Parathyroid adenoma (tissue), 2 donors: ENCODE data around the gene MACROH2A2.
"Not testable (repeated sequence)": the region's sequence is repeated elsewhere in the genome, so short reads cannot be mapped to it uniquely, and the experiment has no call there.

Source experiments
- H2AFZ ChIP-seq: fragments of 300-600 bp; sonication (generic); one replicate; pipeline ENCODE4 v1.7.0; 2017; ENCODE audit warnings: antibody characterized with exemption, mild to moderate bottlenecking
- H3K27ac ChIP-seq: fragments of 300-600 bp; sonication (generic); one replicate; pipeline ENCODE4 v1.7.0; 2017
- H3K27me3 ChIP-seq: fragments of 300-600 bp; sonication (generic); one replicate; pipeline ENCODE4 v1.7.0; 2017; ENCODE audit warnings: low read length; ENCODE audit not compliant: control insufficient read depth, insufficient read depth
- H3K36me3 ChIP-seq: fragments of 300-600 bp; sonication (generic); one replicate; pipeline ENCODE4 v1.7.0; 2017; ENCODE audit warnings: low read length; ENCODE audit not compliant: control insufficient read depth, insufficient read depth
- H3K4me1 ChIP-seq: fragments of 300-600 bp; sonication (generic); one replicate; pipeline ENCODE4 v1.7.0; 2017; ENCODE audit warnings: control low read depth
- H3K4me2 ChIP-seq: fragments of 300-600 bp; sonication (generic); one replicate; pipeline ENCODE4 v1.7.0; 2017; ENCODE audit warnings: low read length
- H3K4me3 ChIP-seq: fragments of 300-600 bp; sonication (generic); one replicate; pipeline ENCODE4 v1.7.0; 2017; ENCODE audit warnings: low read depth, low read length
- H3K79me2 ChIP-seq: fragments of 300-600 bp; sonication (generic); one replicate; pipeline ENCODE4 v1.7.0; 2017; ENCODE audit warnings: control low read depth
- H3K9ac ChIP-seq: fragments of 300-600 bp; sonication (generic); one replicate; pipeline ENCODE4 v1.7.0; 2017; ENCODE audit warnings: mild to moderate bottlenecking
- H3K9me3 ChIP-seq: fragments of 300-600 bp; sonication (generic); one replicate; pipeline ENCODE4 v1.7.0; 2017; ENCODE audit warnings: low read length; ENCODE audit not compliant: control insufficient read depth
- TF ChIP-seq, protein P1 (sequence below): fragments of 300-600 bp; sonication (generic); IDR thresholded peaks from one replicate; pipeline ENCODE4 v1.7.0; 2017; ENCODE audit warnings: antibody characterized with exemption, mild to moderate bottlenecking
- donor health status: primary hyperparathyroidism.

Gene MACROH2A2

DNA sequence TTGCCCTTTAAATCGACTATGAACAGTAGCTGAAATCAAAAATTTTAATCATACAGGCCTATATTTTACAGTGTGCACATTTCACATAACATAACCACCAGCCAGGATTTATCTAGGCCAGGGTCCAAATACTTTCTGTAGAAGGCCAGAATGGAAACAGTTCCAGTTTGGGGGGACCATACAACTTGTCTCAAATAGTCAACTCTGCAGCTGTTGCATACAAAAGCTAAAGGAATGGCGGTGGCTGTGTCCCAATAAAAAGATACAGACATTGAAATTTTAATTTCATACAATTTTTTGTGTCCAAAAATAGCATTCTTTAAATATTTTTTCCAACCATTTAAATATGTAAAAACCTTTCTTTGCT is 94.6 kb downstream of the MACROH2A2 start:
- peak overlapping the region; percentile 84 for H3K27ac ChIP-seq
- no peaks in the 10 kb centered on the region for H3K36me3 ChIP-seq
- TF ChIP-seq, protein P1, sequence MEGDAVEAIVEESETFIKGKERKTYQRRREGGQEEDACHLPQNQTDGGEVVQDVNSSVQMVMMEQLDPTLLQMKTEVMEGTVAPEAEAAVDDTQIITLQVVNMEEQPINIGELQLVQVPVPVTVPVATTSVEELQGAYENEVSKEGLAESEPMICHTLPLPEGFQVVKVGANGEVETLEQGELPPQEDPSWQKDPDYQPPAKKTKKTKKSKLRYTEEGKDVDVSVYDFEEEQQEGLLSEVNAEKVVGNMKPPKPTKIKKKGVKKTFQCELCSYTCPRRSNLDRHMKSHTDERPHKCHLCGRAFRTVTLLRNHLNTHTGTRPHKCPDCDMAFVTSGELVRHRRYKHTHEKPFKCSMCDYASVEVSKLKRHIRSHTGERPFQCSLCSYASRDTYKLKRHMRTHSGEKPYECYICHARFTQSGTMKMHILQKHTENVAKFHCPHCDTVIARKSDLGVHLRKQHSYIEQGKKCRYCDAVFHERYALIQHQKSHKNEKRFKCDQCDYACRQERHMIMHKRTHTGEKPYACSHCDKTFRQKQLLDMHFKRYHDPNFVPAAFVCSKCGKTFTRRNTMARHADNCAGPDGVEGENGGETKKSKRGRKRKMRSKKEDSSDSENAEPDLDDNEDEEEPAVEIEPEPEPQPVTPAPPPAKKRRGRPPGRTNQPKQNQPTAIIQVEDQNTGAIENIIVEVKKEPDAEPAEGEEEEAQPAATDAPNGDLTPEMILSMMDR: peak; percentile 1
- peak overlapping the region; percentile 70 for H3K4me3 ChIP-seq
- no peaks in the 10 kb centered on the region for H3K27me3 ChIP-seq
- peaks cover 9% of the 10 kb centered on the region for H3K4me1 ChIP-seq
- peaks cover 22% of the 10 kb centered on the region for H3K79me2 ChIP-seq
- H3K4me2 ChIP-seq: peak overlapping the region; percentile 87
- no peak overlapping the region for H3K9ac ChIP-seq
- H3K9me3 ChIP-seq: no peaks in the 10 kb centered on the region
- peak overlapping the region; percentile 92 for H2AFZ ChIP-seq

DNA sequence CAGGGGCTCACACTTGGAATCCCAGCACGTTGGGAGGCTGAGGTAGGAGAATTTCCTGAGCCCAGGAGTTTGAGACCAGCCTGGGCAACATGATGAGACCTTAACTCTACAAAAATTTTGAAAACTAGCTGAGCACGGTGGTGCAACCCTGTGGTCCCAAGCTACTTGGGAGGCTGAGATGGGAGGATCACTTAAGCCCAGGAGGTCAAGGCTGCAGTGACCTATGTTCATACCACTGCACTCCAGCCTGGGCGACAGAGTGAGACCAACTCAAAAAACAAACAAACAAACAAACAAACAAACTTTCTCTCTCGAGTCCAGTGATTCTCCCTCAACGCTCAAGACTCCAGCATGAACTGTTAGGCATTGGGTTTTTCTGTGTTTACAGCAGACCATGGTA is 95.9 kb downstream of the MACROH2A2 start:
- Histone ChIP-seq H3K4me2 (no peak overlapping the region), H3K4me1 (peaks cover 9% of the 10 kb centered on the region), H3K36me3 (no peaks in the 10 kb centered on the region), H3K27me3 (no peaks in the 10 kb centered on the region), H3K9me3 (no peaks in the 10 kb centered on the region), H3K9ac (no peak overlapping the region), H3K4me3 (no peak overlapping the region), H3K79me2 (peaks cover 22% of the 10 kb centered on the region), H2AFZ (no peak overlapping the region), H3K27ac (no peak overlapping the region)
- TF ChIP-seq, protein P1: no peak

DNA sequence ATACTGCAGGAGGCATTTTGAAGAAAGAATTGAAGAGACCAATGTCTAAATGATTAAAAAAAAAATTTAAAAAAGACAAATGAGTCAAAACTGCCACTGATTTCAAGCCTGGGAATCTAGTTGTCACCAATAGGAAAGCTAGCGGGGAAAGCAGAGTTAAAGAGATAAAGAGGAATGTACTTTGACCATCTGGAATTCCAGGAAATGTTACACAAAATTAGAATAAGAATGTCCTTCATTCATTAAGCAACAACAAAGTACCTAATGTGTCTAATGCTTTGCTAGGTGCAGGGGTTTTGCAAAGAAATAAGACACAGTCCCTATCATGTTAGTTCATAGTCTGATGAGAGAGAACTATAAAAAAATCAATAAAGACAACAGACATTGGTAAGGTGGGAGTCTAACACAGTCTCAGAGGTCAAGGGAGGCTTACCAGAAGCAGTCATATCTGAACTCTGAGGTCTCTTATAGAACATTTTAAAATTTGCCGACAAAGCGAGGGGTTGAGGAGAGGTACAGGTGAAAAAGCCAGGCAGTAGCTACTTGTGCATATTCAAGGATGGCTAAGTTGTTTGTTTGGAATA is 102.7 kb downstream of the MACROH2A2 start:
- Histone ChIP-seq H3K4me3 (no peak overlapping the region), H3K79me2 (peaks cover 10% of the 10 kb centered on the region), H3K36me3 (no peaks in the 10 kb centered on the region), H3K27ac (no peak overlapping the region), H3K9ac (no peak overlapping the region), H2AFZ (no peak overlapping the region), H3K4me1 (peaks cover 2% of the 10 kb centered on the region), H3K27me3 (no peaks in the 10 kb centered on the region), H3K9me3 (no peaks in the 10 kb centered on the region), H3K4me2 (no peak overlapping the region)
- TF ChIP-seq, protein P1: no peak

DNA sequence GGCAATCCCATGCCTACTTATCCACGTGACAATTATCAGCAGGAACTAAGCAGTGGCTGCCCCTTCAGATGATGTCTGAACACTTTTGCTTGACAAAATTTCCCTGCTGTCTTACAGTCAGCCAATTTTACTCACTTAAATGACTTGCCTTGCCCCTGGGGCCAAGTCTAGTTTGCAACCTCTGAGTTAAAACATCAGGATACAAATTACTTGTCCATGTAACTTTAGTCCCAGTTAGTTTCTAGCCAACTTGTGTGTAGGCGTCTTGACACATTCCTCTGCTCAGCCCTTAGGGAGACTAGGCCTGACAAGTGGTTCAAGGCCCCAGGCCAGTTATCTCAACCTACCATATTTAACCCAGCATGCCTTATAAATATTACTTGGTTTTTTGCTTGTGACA is 105.5 kb downstream of the MACROH2A2 start:
- Histone ChIP-seq H3K4me3 (no peak overlapping the region), H2AFZ (no peak overlapping the region), H3K4me2 (no peak overlapping the region), H3K36me3 (no peaks in the 10 kb centered on the region), H3K27ac (no peak overlapping the region), H3K4me1 (peaks cover 7% of the 10 kb centered on the region), H3K9ac (no peak overlapping the region), H3K9me3 (no peaks in the 10 kb centered on the region), H3K79me2 (peaks cover 27% of the 10 kb centered on the region), H3K27me3 (no peaks in the 10 kb centered on the region)
- TF ChIP-seq, protein P1: no peak

DNA sequence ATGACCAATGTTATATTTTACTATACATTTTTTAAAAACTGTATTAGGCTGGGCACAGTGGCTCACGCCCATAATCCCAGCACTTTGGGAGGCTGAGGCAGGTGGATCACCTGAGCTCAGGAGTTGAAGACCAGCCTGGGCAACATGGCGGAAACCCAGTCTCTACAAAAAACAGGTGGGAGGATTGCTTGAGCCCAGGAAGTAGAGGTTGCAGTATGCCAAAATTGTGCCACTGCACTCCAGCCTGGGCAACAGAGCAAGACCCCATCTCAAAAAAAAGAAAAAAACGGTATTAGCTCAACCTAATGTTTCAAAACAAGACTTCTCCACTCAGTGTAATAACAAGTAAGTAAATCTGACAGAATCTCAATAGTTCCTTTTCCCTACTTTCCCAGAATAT is 106.7 kb downstream of the MACROH2A2 start:
- not testable (repeated sequence) for H3K36me3 ChIP-seq, H3K4me3 ChIP-seq, H3K9ac ChIP-seq, H3K4me1 ChIP-seq, H3K4me2 ChIP-seq, H3K27me3 ChIP-seq, H2AFZ ChIP-seq, H3K9me3 ChIP-seq, H3K27ac ChIP-seq
- peaks cover 35% of the 10 kb centered on the region for H3K79me2 ChIP-seq
